ENCODE results near the gene PDE6B. TPM values are rescaled to one million over a fixed set of nuclear protein-coding genes. Genes with fewer than 3 reads are reported as not detected.

PDE6B gene
- total RNA-seq, 1 experiment from 2014 or later, result not detected

DNA sequence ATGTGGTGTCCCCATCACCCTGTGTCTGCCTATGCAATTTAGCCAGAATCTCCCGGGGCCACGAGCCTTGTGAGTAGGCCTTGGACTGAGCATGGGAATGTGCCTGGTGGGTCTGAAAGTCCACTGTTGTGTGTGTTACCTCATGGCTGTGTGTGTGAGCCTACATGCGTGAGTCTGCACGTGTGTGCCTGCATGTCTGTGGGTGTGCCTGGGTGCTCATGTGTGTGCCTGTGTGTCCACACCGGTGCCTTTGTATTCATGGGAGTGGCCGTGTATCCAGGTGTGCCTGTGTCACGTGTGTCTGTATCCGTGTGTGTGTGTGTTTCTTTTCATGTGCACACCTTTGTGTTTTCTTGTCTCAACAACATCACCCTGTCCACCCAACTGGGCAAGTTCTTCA lies 34.5 kb downstream of the PDE6B start:
- Histone ChIP-seq H3K4me3 (ENCODE audit: low read length) (no peak overlapping the region), H3K9me2 (replicated peaks; ENCODE audit: low read length) (no peaks in the 10 kb centered on the region), H3K9me3 (ENCODE audit: low read length) (no peaks in the 10 kb centered on the region), H3K36me3 (ENCODE audit: low read depth, low read length) (no peaks in the 10 kb centered on the region), H3K4me1 (ENCODE audit: insufficient read depth, low read length) (no peaks in the 10 kb centered on the region), H4K20me1 (ENCODE audit: low read length) (no peaks in the 10 kb centered on the region), H3K79me2 (ENCODE audit: low read length) (no peaks in the 10 kb centered on the region), H3K4me2 (ENCODE audit: low read length) (no peak overlapping the region), H3K27ac (ENCODE audit: low read length) (no peak overlapping the region), H3F3A (ENCODE audit: low read length, unreplicated experiment) (no peaks in the 10 kb centered on the region), H2AFZ (ENCODE audit: low read length) (no peak overlapping the region), H3K27me3 (ENCODE audit: low read length) (no peaks in the 10 kb centered on the region), H3K9ac (ENCODE audit: low read length) (no peak overlapping the region)
- TF ChIP-seq, protein P1, sequence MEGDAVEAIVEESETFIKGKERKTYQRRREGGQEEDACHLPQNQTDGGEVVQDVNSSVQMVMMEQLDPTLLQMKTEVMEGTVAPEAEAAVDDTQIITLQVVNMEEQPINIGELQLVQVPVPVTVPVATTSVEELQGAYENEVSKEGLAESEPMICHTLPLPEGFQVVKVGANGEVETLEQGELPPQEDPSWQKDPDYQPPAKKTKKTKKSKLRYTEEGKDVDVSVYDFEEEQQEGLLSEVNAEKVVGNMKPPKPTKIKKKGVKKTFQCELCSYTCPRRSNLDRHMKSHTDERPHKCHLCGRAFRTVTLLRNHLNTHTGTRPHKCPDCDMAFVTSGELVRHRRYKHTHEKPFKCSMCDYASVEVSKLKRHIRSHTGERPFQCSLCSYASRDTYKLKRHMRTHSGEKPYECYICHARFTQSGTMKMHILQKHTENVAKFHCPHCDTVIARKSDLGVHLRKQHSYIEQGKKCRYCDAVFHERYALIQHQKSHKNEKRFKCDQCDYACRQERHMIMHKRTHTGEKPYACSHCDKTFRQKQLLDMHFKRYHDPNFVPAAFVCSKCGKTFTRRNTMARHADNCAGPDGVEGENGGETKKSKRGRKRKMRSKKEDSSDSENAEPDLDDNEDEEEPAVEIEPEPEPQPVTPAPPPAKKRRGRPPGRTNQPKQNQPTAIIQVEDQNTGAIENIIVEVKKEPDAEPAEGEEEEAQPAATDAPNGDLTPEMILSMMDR (conservative IDR thresholded peaks at IDR 0.05; ENCODE audit: low read depth, low read length), result no peak
- TF ChIP-seq EZH2 (IDR thresholded peaks at IDR 0.05; ENCODE audit: low read length, unreplicated experiment) (no peak), EZH2phosphoT487 (IDR thresholded peaks at IDR 0.05; ENCODE audit: borderline replicate concordance, low read length) (no peak)
- intact Hi-C loops (cut with micrococcal nuclease), result no loop called here
- no TSS peak for BruUV-seq (replicated peaks)
- ATAC-seq (no peak), DNase-seq (no peak)
- ChIA-PET POLR2A (ENCODE audit: unreplicated experiment) (no interaction called here), CTCF (no interaction called here)

DNA sequence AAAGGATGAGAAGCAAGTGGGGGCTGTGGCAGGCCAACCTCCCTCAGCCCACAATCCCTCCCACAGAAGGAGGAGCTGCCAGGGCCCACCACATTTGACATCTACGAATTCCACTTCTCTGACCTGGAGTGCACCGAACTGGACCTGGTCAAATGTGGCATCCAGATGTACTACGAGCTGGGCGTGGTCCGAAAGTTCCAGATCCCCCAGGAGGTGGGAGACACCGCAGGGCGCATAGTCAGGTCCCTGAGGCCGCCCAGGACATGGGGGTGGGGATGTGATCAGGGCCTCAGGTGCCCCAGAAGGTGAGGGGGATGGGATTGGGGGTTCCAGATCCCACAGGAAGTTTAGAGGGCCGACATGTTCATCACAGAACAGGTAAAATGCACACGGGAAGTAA lies 35.0 kb downstream of the PDE6B start:
- TF ChIP-seq EZH2 (IDR thresholded peaks at IDR 0.05; ENCODE audit: low read length, unreplicated experiment), result no peak
- TF ChIP-seq EZH2phosphoT487 (IDR thresholded peaks at IDR 0.05; ENCODE audit: borderline replicate concordance, low read length), result no peak
- TF ChIP-seq, protein P1 (conservative IDR thresholded peaks at IDR 0.05; ENCODE audit: low read depth, low read length), result no peak
- POLR2A ChIA-PET (ENCODE audit: unreplicated experiment), result no interaction called here
- intact Hi-C loops (cut with micrococcal nuclease), result no loop called here
- no peaks in the 10 kb centered on the region for H3F3A ChIP-seq (ENCODE audit: low read length, unreplicated experiment)
- DNase-seq, result no peak
- no peak overlapping the region for H3K27ac ChIP-seq (ENCODE audit: low read length)
- no peak overlapping the region for H3K9ac ChIP-seq (ENCODE audit: low read length)
- no peaks in the 10 kb centered on the region for H3K36me3 ChIP-seq (ENCODE audit: low read depth, low read length)
- no peaks in the 10 kb centered on the region for H3K27me3 ChIP-seq (ENCODE audit: low read length)
- no peaks in the 10 kb centered on the region for H3K9me2 ChIP-seq (replicated peaks; ENCODE audit: low read length)
- no peak overlapping the region for H3K4me2 ChIP-seq (ENCODE audit: low read length)
- H3K4me3 ChIP-seq (ENCODE audit: low read length), result no peak overlapping the region
- BruUV-seq (replicated peaks), result no TSS peak
- H3K9me3 ChIP-seq (ENCODE audit: low read length), result no peaks in the 10 kb centered on the region
- ATAC-seq, result no peak
- CTCF ChIA-PET, result no interaction called here
- no peak overlapping the region for H2AFZ ChIP-seq (ENCODE audit: low read length)
- no peaks in the 10 kb centered on the region for H3K4me1 ChIP-seq (ENCODE audit: insufficient read depth, low read length)
- no peaks in the 10 kb centered on the region for H4K20me1 ChIP-seq (ENCODE audit: low read length)
- no peaks in the 10 kb centered on the region for H3K79me2 ChIP-seq (ENCODE audit: low read length)

DNA sequence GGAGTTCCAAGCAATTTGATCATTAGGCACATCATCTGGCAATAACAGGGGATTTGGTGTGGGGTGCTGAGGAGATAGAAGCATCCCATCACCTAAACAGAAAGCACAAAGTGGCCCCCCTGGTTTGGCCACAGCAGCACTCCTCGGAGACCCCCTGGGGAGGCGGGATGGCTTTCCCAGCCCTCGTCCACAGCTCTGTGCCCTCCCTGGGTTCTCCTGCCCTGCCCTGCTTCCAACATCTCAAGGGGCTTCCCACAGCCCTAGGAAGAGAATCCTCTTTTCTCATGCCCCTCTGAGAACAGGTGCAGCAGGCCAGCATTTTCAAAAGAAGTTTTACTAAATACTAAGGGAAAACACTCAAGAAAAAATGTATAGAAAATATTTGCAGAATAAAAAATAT lies 35.9 kb downstream of the PDE6B start:
- Histone ChIP-seq H3K4me3 (ENCODE audit: low read length) (no peak overlapping the region), H3K9ac (ENCODE audit: low read length) (no peak overlapping the region), H4K20me1 (ENCODE audit: low read length) (no peaks in the 10 kb centered on the region), H3K9me2 (replicated peaks; ENCODE audit: low read length) (no peaks in the 10 kb centered on the region), H3K27ac (ENCODE audit: low read length) (no peak overlapping the region), H3K27me3 (ENCODE audit: low read length) (no peaks in the 10 kb centered on the region), H3F3A (ENCODE audit: low read length, unreplicated experiment) (no peaks in the 10 kb centered on the region), H2AFZ (ENCODE audit: low read length) (no peak overlapping the region), H3K9me3 (ENCODE audit: low read length) (no peaks in the 10 kb centered on the region), H3K36me3 (ENCODE audit: low read depth, low read length) (no peaks in the 10 kb centered on the region), H3K4me1 (ENCODE audit: insufficient read depth, low read length) (no peaks in the 10 kb centered on the region), H3K79me2 (ENCODE audit: low read length) (no peaks in the 10 kb centered on the region), H3K4me2 (ENCODE audit: low read length) (no peak overlapping the region)
- ChIA-PET CTCF (no interaction called here), POLR2A (ENCODE audit: unreplicated experiment) (no interaction called here)
- no peak for ATAC-seq
- TF ChIP-seq, protein P1 (conservative IDR thresholded peaks at IDR 0.05; ENCODE audit: low read depth, low read length), result no peak
- TF ChIP-seq EZH2phosphoT487 (IDR thresholded peaks at IDR 0.05; ENCODE audit: borderline replicate concordance, low read length) (no peak), EZH2 (IDR thresholded peaks at IDR 0.05; ENCODE audit: low read length, unreplicated experiment) (no peak)
- no peak for DNase-seq
- no TSS peak for BruUV-seq (replicated peaks)
- intact Hi-C loops (cut with micrococcal nuclease), result no loop called here

Data from PC-3 (cell line).